Measurements from ENCODE around the gene ATP5F1D.

ATP5F1D gene

DNA sequence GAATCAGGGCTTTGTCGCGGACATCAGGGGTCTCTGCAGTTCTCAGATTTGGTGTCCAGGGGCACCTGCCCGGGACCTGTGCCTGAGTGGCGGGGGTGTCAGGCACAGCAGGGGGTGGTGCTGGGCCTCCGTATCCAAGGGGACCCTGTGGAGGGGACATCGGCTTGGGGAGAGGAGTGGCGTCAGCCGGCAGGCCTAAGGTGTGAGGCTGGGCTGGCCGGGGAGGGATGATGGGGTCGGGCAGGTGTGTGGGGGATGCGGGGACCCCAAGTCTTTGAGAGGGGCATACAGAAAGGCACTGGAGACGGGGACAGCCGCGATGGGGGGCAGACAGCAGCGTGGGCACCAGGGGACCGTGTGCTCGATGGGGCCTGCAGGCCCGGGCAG is 46.7 kb downstream of the ATP5F1D start:
- TF ChIP-seq, protein P1, sequence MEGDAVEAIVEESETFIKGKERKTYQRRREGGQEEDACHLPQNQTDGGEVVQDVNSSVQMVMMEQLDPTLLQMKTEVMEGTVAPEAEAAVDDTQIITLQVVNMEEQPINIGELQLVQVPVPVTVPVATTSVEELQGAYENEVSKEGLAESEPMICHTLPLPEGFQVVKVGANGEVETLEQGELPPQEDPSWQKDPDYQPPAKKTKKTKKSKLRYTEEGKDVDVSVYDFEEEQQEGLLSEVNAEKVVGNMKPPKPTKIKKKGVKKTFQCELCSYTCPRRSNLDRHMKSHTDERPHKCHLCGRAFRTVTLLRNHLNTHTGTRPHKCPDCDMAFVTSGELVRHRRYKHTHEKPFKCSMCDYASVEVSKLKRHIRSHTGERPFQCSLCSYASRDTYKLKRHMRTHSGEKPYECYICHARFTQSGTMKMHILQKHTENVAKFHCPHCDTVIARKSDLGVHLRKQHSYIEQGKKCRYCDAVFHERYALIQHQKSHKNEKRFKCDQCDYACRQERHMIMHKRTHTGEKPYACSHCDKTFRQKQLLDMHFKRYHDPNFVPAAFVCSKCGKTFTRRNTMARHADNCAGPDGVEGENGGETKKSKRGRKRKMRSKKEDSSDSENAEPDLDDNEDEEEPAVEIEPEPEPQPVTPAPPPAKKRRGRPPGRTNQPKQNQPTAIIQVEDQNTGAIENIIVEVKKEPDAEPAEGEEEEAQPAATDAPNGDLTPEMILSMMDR (conservative IDR thresholded peaks at IDR 0.05) = no peak
- no peak overlapping the region for H3K27ac ChIP-seq

GRCh38 chr19:1288833-1289685 is 47.5 kb downstream of the ATP5F1D start:
- TF ChIP-seq, protein P1 (conservative IDR thresholded peaks at IDR 0.05) = no peak
- H3K27ac ChIP-seq = no peak overlapping the region

- TF ChIP-seq, protein P1 (conservative IDR thresholded peaks at IDR 0.05) = no peak
- no peak overlapping the region for H3K27ac ChIP-seq
These were observed 48.1 kb downstream of the ATP5F1D start for GRCh38 chr19:1289686-1290025.

DNA sequence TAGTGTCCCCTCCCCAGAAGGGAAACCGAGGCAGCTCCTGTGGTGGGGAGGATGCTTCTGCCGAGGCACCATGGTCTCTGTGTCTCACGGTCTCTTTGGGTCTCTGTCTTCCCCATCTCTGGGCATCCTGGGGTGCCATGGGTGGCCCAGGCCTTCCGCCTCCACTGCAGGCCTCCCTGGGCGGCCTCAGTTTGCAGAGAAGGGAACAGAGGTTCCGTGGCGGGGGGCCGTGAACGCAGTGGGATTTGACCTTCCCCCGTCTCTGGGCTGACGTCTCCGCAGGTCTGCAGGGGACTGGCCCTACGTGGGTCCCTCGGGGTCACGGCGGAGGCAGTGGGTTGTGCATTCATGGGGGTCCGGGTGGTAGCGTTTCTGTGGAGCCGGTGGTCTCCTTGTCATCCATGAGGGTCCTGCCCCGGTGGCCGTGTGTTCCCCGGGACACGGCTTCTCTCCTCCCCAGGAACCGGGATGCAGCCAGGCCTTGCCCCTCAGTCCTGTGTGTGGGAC is 48.7 kb downstream of the ATP5F1D start:
- TF ChIP-seq, protein P1 (conservative IDR thresholded peaks at IDR 0.05) = no peak
- no peak overlapping the region for H3K27ac ChIP-seq

- no peak overlapping the region for H3K27ac ChIP-seq
- TF ChIP-seq, protein P1 (conservative IDR thresholded peaks at IDR 0.05) = no peak
These were observed 49.4 kb downstream of the ATP5F1D start for GRCh38 chr19:1290703-1291651.

- no peak overlapping the region for H3K27ac ChIP-seq
- TF ChIP-seq, protein P1 (conservative IDR thresholded peaks at IDR 0.05) = no peak
These were observed 50.3 kb downstream of the ATP5F1D start for GRCh38 chr19:1291761-1292418.
